HepG2 (cell line): ENCODE data around the gene MED22. TPM values are rescaled to one million over a fixed set of nuclear protein-coding genes. Genes with fewer than 3 reads are reported as not detected.
A peak's percentile ranks its signal among the peaks of the same experiment; 100 is the strongest.

ENCODE experiments used
- EED ChIP-seq: sonication (generic); formaldehyde crosslinking; IDR thresholded peaks from 2 replicates; pipeline ENCODE4 v1.5.0; 2020; ENCODE audit warnings: mild to moderate bottlenecking, missing genetic modification reagents
- FOXP1 ChIP-seq, 2 experiments: fragments of 450-650 bp in 1 of 2; IDR thresholded peaks; 2 replicates each; pipeline ENCODE4 v1.6.1; 2017 to 2018; ENCODE audit warnings: antibody characterized with exemption in 1 of 2
- HOXA7 ChIP-seq: sonication (generic); formaldehyde crosslinking; IDR thresholded peaks from 2 replicates; pipeline ENCODE4 v1.8.1; 2022; ENCODE audit warnings: mild to moderate bottlenecking, missing genetic modification reagents, moderate library complexity
- KAT2B ChIP-seq: fragments of 150-350 bp; IDR thresholded peaks from 2 replicates; pipeline ENCODE4 v1.6.1; 2014; ENCODE audit warnings: low read depth, low read length, borderline replicate concordance
- KIAA2018 ChIP-seq: sonication (generic); formaldehyde crosslinking; IDR thresholded peaks from 2 replicates; pipeline ENCODE4 v1.5.0; 2020; ENCODE audit warnings: mild to moderate bottlenecking, missing genetic modification reagents, borderline replicate concordance
- MED13 ChIP-seq: sonication (generic); formaldehyde crosslinking; IDR thresholded peaks from 2 replicates; pipeline ENCODE4 v1.5.0; 2020; ENCODE audit warnings: missing genetic modification reagents
- PATZ1 ChIP-seq: sonication (generic); formaldehyde crosslinking; IDR thresholded peaks from 2 replicates; pipeline ENCODE4 v1.4.0; 2020; ENCODE audit warnings: missing genetic modification reagents
- SIX4 ChIP-seq: sonication (generic); formaldehyde crosslinking; IDR thresholded peaks from 2 replicates; pipeline ENCODE4 v1.4.0; 2020; ENCODE audit warnings: missing genetic modification reagents
- ZNF501 ChIP-seq: sonication (generic); formaldehyde crosslinking; IDR thresholded peaks from 2 replicates; pipeline ENCODE4 v1.5.1; 2020; ENCODE audit warnings: mild to moderate bottlenecking, moderate library complexity, missing genetic modification reagents
- ZNF790 ChIP-seq: sonication (generic); formaldehyde crosslinking; IDR thresholded peaks from 2 replicates; pipeline ENCODE4 v1.8.0; 2022; ENCODE audit warnings: missing genetic modification reagents, mild to moderate bottlenecking, borderline replicate concordance
- ZSCAN25 ChIP-seq: sonication (generic); formaldehyde crosslinking; IDR thresholded peaks from 2 replicates; pipeline ENCODE4 v1.8.0; 2022; ENCODE audit warnings: mild to moderate bottlenecking, missing genetic modification reagents
- polyA plus RNA-seq, 8 experiments: library from polyadenylated mRNA; depleted of rRNA in 3 of 8; stranded (reverse) in 7 of 8; unstranded in 1 of 8; fragments of >200 nt; fragmentation: Illumina TruSeq in 4 of 8; extraction: Trizol in 4 of 8; gene quantifications; 2 replicates each; pipeline versions ENCODE4 v1.2.1 to v1.2.3, GENCODE V29; 2011 to 2016; ENCODE audit warnings: low read depth in 4 of 8, missing spikeins in 1 of 8, mixed read lengths in 1 of 8; ENCODE audit not compliant: insufficient read depth in 1 of 8
- total RNA-seq, 5 experiments: library from RNA; depleted of rRNA; stranded (reverse); fragments of >200 nt; fragmentation: Illumina TruSeq; extraction: Trizol; gene quantifications; 2 replicates each; pipeline ENCODE4 v1.2.3, GENCODE V29; 2016; ENCODE audit warnings: low read depth in 1 of 5
- TF ChIP-seq, protein P1 (sequence below): sonication (generic); formaldehyde crosslinking; conservative IDR thresholded peaks from 2 replicates; pipeline ENCODE4 v1.4.0; 2020; ENCODE audit warnings: missing genetic modification reagents
- TF ChIP-seq, protein P2 (sequence below): sonication (generic); formaldehyde crosslinking; IDR thresholded peaks from 2 replicates; pipeline ENCODE4 v1.8.0; 2022; ENCODE audit warnings: missing genetic modification reagents, mild to moderate bottlenecking, moderate library complexity, borderline replicate concordance

Gene MED22
- total and polyA plus RNA-seq, 2 of the 13 experiments (the other 11 are each of a cell fraction or from before 2014, with no cell fraction given), result 15.8 to 22.1 TPM

DNA sequence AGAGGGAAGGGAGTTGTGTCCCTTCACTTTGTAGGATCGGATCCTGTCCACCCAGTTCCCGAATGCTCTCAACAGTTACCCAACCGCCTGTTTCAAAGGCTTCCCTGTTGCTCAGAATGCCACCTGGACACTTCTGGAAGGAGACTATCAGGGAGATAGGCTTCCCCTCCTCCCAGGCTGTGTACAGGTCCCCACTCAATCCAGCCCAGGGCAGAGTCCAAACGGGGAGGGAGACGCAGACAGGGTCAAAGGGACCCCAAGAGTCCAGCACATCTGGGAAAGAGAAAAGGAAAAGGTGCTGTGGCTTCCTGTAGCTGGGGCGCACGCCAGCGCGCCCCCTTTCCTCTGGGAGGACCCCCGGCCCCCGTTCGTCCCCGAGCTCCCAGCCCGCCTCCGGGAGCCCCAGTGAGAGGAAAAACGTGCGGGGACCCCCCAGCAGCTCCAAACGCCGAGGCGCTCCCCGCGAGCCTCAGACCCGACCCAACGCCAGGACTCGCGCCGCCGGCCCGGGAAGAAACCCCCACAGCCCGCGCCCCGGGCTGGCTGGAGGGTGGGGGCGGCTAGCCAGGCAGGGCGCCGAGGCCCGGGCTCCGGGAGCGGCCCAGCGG, 27.3 kb upstream of the MED22 start (continued):
- TF ChIP-seq ZNF501 (CRISPR knock-in tag) (peak; percentile 28; the same call in 1 of the 2 replicates), ZNF790 (CRISPR knock-in tag) (no peak), FOXP1 (IDR thresholded peaks at IDR 0.05) (no peak), FOXP1 (CRISPR knock-in tag; IDR thresholded peaks at IDR 0.05) (no peak), HOXA7 (no peak), SIX4 (CRISPR knock-in tag) (no peak), MED13 (CRISPR knock-in tag) (no peak; the same call in 1 of the 2 replicates), ZSCAN25 (0 out of 2 replicates have a peak, but pooled peaks have one; percentile 20), KIAA2018 (no peak), KAT2B (no peak), EED (CRISPR knock-in tag) (no peak), PATZ1 (CRISPR knock-in tag) (peak; percentile 20; the same call in 1 of the 2 replicates)
- TF ChIP-seq, protein P1, sequence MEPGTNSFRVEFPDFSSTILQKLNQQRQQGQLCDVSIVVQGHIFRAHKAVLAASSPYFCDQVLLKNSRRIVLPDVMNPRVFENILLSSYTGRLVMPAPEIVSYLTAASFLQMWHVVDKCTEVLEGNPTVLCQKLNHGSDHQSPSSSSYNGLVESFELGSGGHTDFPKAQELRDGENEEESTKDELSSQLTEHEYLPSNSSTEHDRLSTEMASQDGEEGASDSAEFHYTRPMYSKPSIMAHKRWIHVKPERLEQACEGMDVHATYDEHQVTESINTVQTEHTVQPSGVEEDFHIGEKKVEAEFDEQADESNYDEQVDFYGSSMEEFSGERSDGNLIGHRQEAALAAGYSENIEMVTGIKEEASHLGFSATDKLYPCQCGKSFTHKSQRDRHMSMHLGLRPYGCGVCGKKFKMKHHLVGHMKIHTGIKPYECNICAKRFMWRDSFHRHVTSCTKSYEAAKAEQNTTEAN, result peak; percentile 49; the same call in 1 of the 2 replicates
- TF ChIP-seq, protein P2, sequence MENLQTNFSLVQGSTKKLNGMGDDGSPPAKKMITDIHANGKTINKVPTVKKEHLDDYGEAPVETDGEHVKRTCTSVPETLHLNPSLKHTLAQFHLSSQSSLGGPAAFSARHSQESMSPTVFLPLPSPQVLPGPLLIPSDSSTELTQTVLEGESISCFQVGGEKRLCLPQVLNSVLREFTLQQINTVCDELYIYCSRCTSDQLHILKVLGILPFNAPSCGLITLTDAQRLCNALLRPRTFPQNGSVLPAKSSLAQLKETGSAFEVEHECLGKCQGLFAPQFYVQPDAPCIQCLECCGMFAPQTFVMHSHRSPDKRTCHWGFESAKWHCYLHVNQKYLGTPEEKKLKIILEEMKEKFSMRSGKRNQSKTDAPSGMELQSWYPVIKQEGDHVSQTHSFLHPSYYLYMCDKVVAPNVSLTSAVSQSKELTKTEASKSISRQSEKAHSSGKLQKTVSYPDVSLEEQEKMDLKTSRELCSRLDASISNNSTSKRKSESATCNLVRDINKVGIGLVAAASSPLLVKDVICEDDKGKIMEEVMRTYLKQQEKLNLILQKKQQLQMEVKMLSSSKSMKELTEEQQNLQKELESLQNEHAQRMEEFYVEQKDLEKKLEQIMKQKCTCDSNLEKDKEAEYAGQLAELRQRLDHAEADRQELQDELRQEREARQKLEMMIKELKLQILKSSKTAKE, result no peak
